HG03575 (cell line): Measurements from ENCODE around the gene SPTBN4.
"Not testable (repeated sequence)": the region's sequence is repeated elsewhere in the genome, so short reads cannot be mapped to it uniquely, and the experiment has no call there.

Experiments used
- ATAC-seq: cut with Tn5 transposase; IDR thresholded peaks from one replicate; pipeline ENCODE4 v1.9.1; 2021; ENCODE audit not compliant: unreplicated experiment, insufficient number of reproducible peaks, low FRiP score; ENCODE audit errors: extremely low read depth

The SPTBN4 gene

GRCh38 chr19:40433391-40434216, 33.2 kb upstream of the SPTBN4 start:
- no peak for ATAC-seq

GRCh38 chr19:40438284-40438683, 28.5 kb upstream of the SPTBN4 start:
- no peak for ATAC-seq

GRCh38 chr19:40441719-40442253, 25.0 kb upstream of the SPTBN4 start:
- no peak for ATAC-seq

GRCh38 chr19:40442328-40443130, 24.3 kb upstream of the SPTBN4 start:
- ATAC-seq: no peak

GRCh38 chr19:40443131-40443999, 23.4 kb upstream of the SPTBN4 start:
- ATAC-seq: no peak

GRCh38 chr19:40444000-40444824, 22.6 kb upstream of the SPTBN4 start, which contains the start of gene SERTAD3:
TSS of gene SERTAD3 (minus strand) at chr19:40444335. CDS start at chr19:40442080, 2,255 bp downstream.
- peak; percentile 38 for ATAC-seq

- no peak for ATAC-seq
These were observed 21.9 kb upstream of the SPTBN4 start for GRCh38 chr19:40444825-40445312.

GRCh38 chr19:40445780-40446262, 21.0 kb upstream of the SPTBN4 start:
- no peak for ATAC-seq

GRCh38 chr19:40446263-40446784, 20.5 kb upstream of the SPTBN4 start:
- no peak for ATAC-seq

GRCh38 chr19:40449506-40449905, 17.3 kb upstream of the SPTBN4 start:
- no peak for ATAC-seq

- no peak for ATAC-seq
These were observed 16.1 kb upstream of the SPTBN4 start for GRCh38 chr19:40450664-40451063.

GRCh38 chr19:40452016-40452415, 14.8 kb upstream of the SPTBN4 start:
- ATAC-seq: no peak

GRCh38 chr19:40453151-40453735, 13.6 kb upstream of the SPTBN4 start:
- no peak for ATAC-seq

GRCh38 chr19:40453943-40454342, 12.9 kb upstream of the SPTBN4 start:
- ATAC-seq: not testable (repeated sequence)

- no peak for ATAC-seq
These were observed 9.8 kb upstream of the SPTBN4 start for GRCh38 chr19:40457048-40457447.

GRCh38 chr19:40457953-40458596, 8.7 kb upstream of the SPTBN4 start:
- no peak for ATAC-seq

- ATAC-seq: no peak
These were observed 8.2 kb upstream of the SPTBN4 start for GRCh38 chr19:40458597-40458974.
